KMS-11 (cell line): ENCODE results near the gene SAMD8.
"Not testable (repeated sequence)": the region's sequence is repeated elsewhere in the genome, so short reads cannot be mapped to it uniquely, and the experiment has no call there.

Experiments
- H2AFZ ChIP-seq: fragments of 200-600 bp; sonication (generic); 2 replicates; pipeline ENCODE4 v1.6.1; 2016; ENCODE audit warnings: antibody characterized with exemption, mixed run types, low read depth
- H3K27ac ChIP-seq: fragments of 200-600 bp; sonication (generic); 2 replicates; pipeline ENCODE4 v1.6.1; 2016; ENCODE audit warnings: mild to moderate bottlenecking, mixed run types
- H3K27me3 ChIP-seq: fragments of 200-600 bp; sonication (generic); 2 replicates; pipeline ENCODE4 v1.6.1; 2017; ENCODE audit warnings: mild to moderate bottlenecking, low read depth, mixed run types, moderate library complexity; ENCODE audit not compliant: insufficient read depth
- H3K36me3 ChIP-seq: fragments of 200-600 bp; sonication (generic); 2 replicates; pipeline ENCODE4 v1.6.1; 2017; ENCODE audit warnings: mild to moderate bottlenecking, mixed run types; ENCODE audit not compliant: insufficient read depth
- H3K4me1 ChIP-seq: fragments of 200-600 bp; sonication (generic); 2 replicates; pipeline ENCODE4 v1.6.1; 2016; ENCODE audit warnings: mild to moderate bottlenecking, low read depth, mixed run types; ENCODE audit not compliant: poor library complexity, severe bottlenecking
- H3K4me2 ChIP-seq: fragments of 200-600 bp; sonication (generic); 2 replicates; pipeline ENCODE4 v1.7.0; 2016; ENCODE audit warnings: mild to moderate bottlenecking, mixed run types
- H3K4me3 ChIP-seq: fragments of 200-600 bp; sonication (generic); IDR thresholded peaks from 2 replicates; pipeline ENCODE4 v1.6.1; 2017; ENCODE audit warnings: low read depth, low read length, mixed read lengths; ENCODE audit not compliant: insufficient read depth
- H3K79me2 ChIP-seq: fragments of 200-600 bp; sonication (generic); 2 replicates; pipeline ENCODE4 v1.6.1; 2016; ENCODE audit warnings: low read depth, mixed run types; ENCODE audit not compliant: insufficient read depth
- H3K9ac ChIP-seq: fragments of 200-600 bp; sonication (generic); 2 replicates; pipeline ENCODE4 v1.6.1; 2016; ENCODE audit warnings: mild to moderate bottlenecking, mixed run types
- H4K20me1 ChIP-seq: fragments of 200-600 bp; sonication (generic); 2 replicates; pipeline ENCODE4 v1.6.1; 2016; ENCODE audit warnings: mild to moderate bottlenecking, mixed run types; ENCODE audit not compliant: insufficient read depth
- CTCF ChIP-seq: fragments of 200-600 bp; sonication (generic); conservative IDR thresholded peaks from 2 replicates; pipeline ENCODE4 v1.6.1; 2017; ENCODE audit warnings: low read depth, mild to moderate bottlenecking, antibody characterized with exemption, low read length, moderate library complexity, mixed read lengths

Gene SAMD8

GRCh38 chr10:75129537-75129936 is 18.1 kb downstream of the SAMD8 start:
- H3K27me3 ChIP-seq: no peaks in the 10 kb centered on the region
- no peaks in the 10 kb centered on the region for H3K79me2 ChIP-seq
- H4K20me1 ChIP-seq: no peaks in the 10 kb centered on the region
- no peaks in the 10 kb centered on the region for H3K4me1 ChIP-seq
- no peak overlapping the region for H3K4me2 ChIP-seq
- H2AFZ ChIP-seq: no peak overlapping the region
- TF ChIP-seq CTCF: no peak
- H3K9ac ChIP-seq: no peak overlapping the region
- H3K36me3 ChIP-seq: no peaks in the 10 kb centered on the region
- H3K4me3 ChIP-seq: no peak overlapping the region
- no peak overlapping the region for H3K27ac ChIP-seq

- not testable (repeated sequence) for H3K4me3 ChIP-seq, H3K27me3 ChIP-seq, H4K20me1 ChIP-seq, H3K79me2 ChIP-seq, H3K4me2 ChIP-seq, H2AFZ ChIP-seq, H3K36me3 ChIP-seq, H3K9ac ChIP-seq, H3K27ac ChIP-seq
- peaks cover 30% of the 10 kb centered on the region for H3K4me1 ChIP-seq
Measured at GRCh38 chr10:75133701-75134100, 22.2 kb downstream of the SAMD8 start.

GRCh38 chr10:75136346-75136745 is 24.9 kb downstream of the SAMD8 start:
- no peaks in the 10 kb centered on the region for H3K27me3 ChIP-seq
- H3K4me2 ChIP-seq: no peak overlapping the region
- H3K4me1 ChIP-seq: peaks cover 30% of the 10 kb centered on the region
- no peak overlapping the region for H3K9ac ChIP-seq
- no peaks in the 10 kb centered on the region for H3K79me2 ChIP-seq
- H3K27ac ChIP-seq: no peak overlapping the region
- no peak for TF ChIP-seq CTCF
- H2AFZ ChIP-seq: no peak overlapping the region
- H3K36me3 ChIP-seq: no peaks in the 10 kb centered on the region
- no peaks in the 10 kb centered on the region for H4K20me1 ChIP-seq
- no peak overlapping the region for H3K4me3 ChIP-seq

GRCh38 chr10:75137533-75138438 is 26.3 kb downstream of the SAMD8 start:
- H3K27me3 ChIP-seq: no peaks in the 10 kb centered on the region
- H2AFZ ChIP-seq: no peak overlapping the region
- H3K9ac ChIP-seq: no peak overlapping the region
- TF ChIP-seq CTCF: no peak
- no peaks in the 10 kb centered on the region for H4K20me1 ChIP-seq
- H3K4me2 ChIP-seq: peak overlapping the region; percentile 40
- no peaks in the 10 kb centered on the region for H3K79me2 ChIP-seq
- H3K36me3 ChIP-seq: no peaks in the 10 kb centered on the region
- H3K27ac ChIP-seq: peak overlapping the region; percentile 41; the same call in 1 of the 2 replicates
- peaks cover 30% of the 10 kb centered on the region for H3K4me1 ChIP-seq
- H3K4me3 ChIP-seq: no peak overlapping the region

- H3K36me3 ChIP-seq: no peaks in the 10 kb centered on the region
- no peak overlapping the region for H3K4me3 ChIP-seq
- H3K27ac ChIP-seq: no peak overlapping the region
- H2AFZ ChIP-seq: no peak overlapping the region
- peaks cover 45% of the 10 kb centered on the region for H3K4me1 ChIP-seq
- no peak overlapping the region for H3K9ac ChIP-seq
- H3K79me2 ChIP-seq: no peaks in the 10 kb centered on the region
- H4K20me1 ChIP-seq: no peaks in the 10 kb centered on the region
- H3K27me3 ChIP-seq: no peaks in the 10 kb centered on the region
- no peak for TF ChIP-seq CTCF
- no peak overlapping the region for H3K4me2 ChIP-seq
Measured at GRCh38 chr10:75140246-75140645, 28.8 kb downstream of the SAMD8 start.
